PC-9 (cell line): ENCODE measurements around the gene CYS1. TPM values are rescaled to one million over a fixed set of nuclear protein-coding genes. Genes with fewer than 3 reads are reported as not detected.

Source experiments
- BruUV-seq: library from RNA; stranded (reverse); fragments of 400-500 nt; replicated peaks from 2 replicates; lab custom pipeline; 2021; lab: Mats Ljungman, UMichigan
- CTCF ChIA-PET: fragments of 300-600 bp; sonication (Branson Sonifier 250); formaldehyde crosslinking; loops from one replicate; lab custom pipeline; 2022; ENCODE audit warnings: antibody characterized with exemption; lab: Charles Lee
- POLR2A ChIA-PET: fragments of 300-600 bp; sonication (Branson Sonifier 250); formaldehyde crosslinking; loops from one replicate; lab custom pipeline; 2022; ENCODE audit warnings: antibody characterized with exemption; ENCODE audit not compliant: unreplicated experiment; lab: Charles Lee
- DNase-seq, 2 experiments: peaks; one replicate each; pipeline versions ENCODE4 v3.0.0 to v3.0.0-alpha.2; 2015 to 2022; ENCODE audit warnings: mixed read lengths in 1 of 2
- H2AFZ ChIP-seq: fragments of 200-600 bp; sonication (generic); 2 replicates; pipeline ENCODE4 v1.8.1; 2017; ENCODE audit warnings: antibody characterized with exemption
- H3F3A ChIP-seq: fragments of 200-600 bp; sonication (generic); 2 replicates; pipeline ENCODE4 v1.8.1; 2017; ENCODE audit warnings: antibody characterized with exemption, mild to moderate bottlenecking, low read depth; ENCODE audit not compliant: insufficient read depth
- H3K27ac ChIP-seq: fragments of 200-600 bp; sonication (generic); 2 replicates; pipeline ENCODE4 v1.6.1; 2016; ENCODE audit warnings: mixed run types
- H3K27me3 ChIP-seq: fragments of 200-600 bp; sonication (generic); 2 replicates; pipeline ENCODE4 v1.6.1; 2016; ENCODE audit warnings: low read depth, mixed run types; ENCODE audit not compliant: insufficient read depth
- H3K36me3 ChIP-seq: fragments of 200-600 bp; sonication (generic); 2 replicates; pipeline ENCODE4 v1.6.1; 2016; ENCODE audit warnings: low read depth, mixed run types
- H3K4me1 ChIP-seq: fragments of 200-600 bp; sonication (generic); replicated peaks from 2 replicates; pipeline ENCODE4 v1.6.1; 2016; ENCODE audit warnings: mixed run types; ENCODE audit not compliant: insufficient read depth
- H3K4me2 ChIP-seq: fragments of 200-600 bp; sonication (generic); 2 replicates; pipeline ENCODE4 v1.6.1; 2017; ENCODE audit warnings: mixed run types
- H3K4me3 ChIP-seq: fragments of 200-600 bp; sonication (generic); 2 replicates; pipeline ENCODE4 v1.6.1; 2016; ENCODE audit warnings: mixed run types
- H3K79me2 ChIP-seq: fragments of 200-600 bp; sonication (generic); 2 replicates; pipeline ENCODE4 v1.6.1; 2017; ENCODE audit warnings: low read depth, mixed run types
- H3K9me2 ChIP-seq: fragments of 200-600 bp; sonication (generic); 2 replicates; pipeline ENCODE4 v1.8.1; 2017; ENCODE audit warnings: mild to moderate bottlenecking; ENCODE audit not compliant: insufficient read depth
- H3K9me3 ChIP-seq: fragments of 200-600 bp; sonication (generic); 2 replicates; pipeline ENCODE4 v1.8.1; 2016; ENCODE audit warnings: low read depth; ENCODE audit not compliant: insufficient read depth
- H4K20me1 ChIP-seq: fragments of 200-600 bp; sonication (generic); 2 replicates; pipeline ENCODE4 v1.8.1; 2017; ENCODE audit not compliant: insufficient read depth
- EZH2 ChIP-seq: fragments of 200-600 bp; sonication (generic); IDR thresholded peaks from 2 replicates; pipeline ENCODE4 v1.8.0; 2017; ENCODE audit warnings: antibody characterized with exemption, low read depth
- intact Hi-C: fragments of 100-400 bp; cut with micrococcal nuclease; formaldehyde crosslinking; loops from one replicate; pipeline ENCODE4 v1.10.0; 2022; ENCODE audit not compliant: unreplicated experiment
- total RNA-seq: library from RNA; stranded (reverse); gene quantifications from 2 replicates; pipeline ENCODE4 v1.2.3, GENCODE V29; 2021
- TF ChIP-seq, protein P1 (sequence below): fragments of 200-600 bp; sonication (generic); conservative IDR thresholded peaks from 2 replicates; pipeline ENCODE4 v1.6.1; 2017; ENCODE audit warnings: mixed run types, antibody characterized with exemption, mild to moderate bottlenecking, moderate library complexity

CYS1 gene
- total RNA-seq, 1 experiment from 2014 or later = 0.61 TPM

DNA sequence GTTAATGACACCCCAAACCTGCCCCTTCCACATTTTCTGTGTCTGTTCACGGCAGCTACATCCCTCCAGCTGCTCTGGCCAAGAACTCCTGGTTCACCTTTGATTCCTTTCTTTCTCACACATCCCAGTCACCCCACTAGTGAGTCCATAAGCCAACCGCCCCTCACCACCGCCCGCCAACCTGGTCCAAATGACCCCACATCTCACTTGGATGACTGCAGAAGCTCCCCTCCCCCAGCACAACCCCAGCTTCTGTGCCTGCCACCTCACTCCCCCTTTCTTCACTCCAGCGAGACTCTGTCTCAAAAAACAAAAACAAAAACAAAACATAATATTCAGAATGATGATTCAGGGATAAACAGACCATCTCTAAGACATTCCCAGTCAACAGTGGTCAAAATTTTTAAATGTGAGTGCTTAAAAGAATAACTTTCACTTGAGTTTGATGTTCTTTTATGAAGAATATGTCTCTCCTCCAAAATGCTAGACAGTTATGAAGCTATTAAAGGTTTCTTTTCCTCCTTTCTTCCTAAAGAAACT lies 3.2 kb downstream of the CYS1 start:
- BruUV-seq = no TSS peak
- Histone ChIP-seq H2AFZ (no peak overlapping the region), H3K4me1 (peaks cover 5% of the 10 kb centered on the region; the same call in 1 of the 2 replicates), H3K4me2 (no peak overlapping the region), H3K27me3 (peaks cover 31% of the 10 kb centered on the region), H4K20me1 (no peaks in the 10 kb centered on the region), H3K79me2 (no peaks in the 10 kb centered on the region), H3K27ac (no peak overlapping the region), H3K9me3 (no peaks in the 10 kb centered on the region), H3K36me3 (no peaks in the 10 kb centered on the region), H3K9me2 (no peaks in the 10 kb centered on the region), H3K4me3 (no peak overlapping the region), H3F3A (peaks cover 17% of the 10 kb centered on the region)
- no peak for DNase-seq
- ChIA-PET CTCF (interaction anchor here (0.5 kb wide), 1 partner anchor 29 kb away, joined by 9 read pairs; no protein-coding TSS in a partner anchor), POLR2A (no interaction called here)
- TF ChIP-seq, protein P1, sequence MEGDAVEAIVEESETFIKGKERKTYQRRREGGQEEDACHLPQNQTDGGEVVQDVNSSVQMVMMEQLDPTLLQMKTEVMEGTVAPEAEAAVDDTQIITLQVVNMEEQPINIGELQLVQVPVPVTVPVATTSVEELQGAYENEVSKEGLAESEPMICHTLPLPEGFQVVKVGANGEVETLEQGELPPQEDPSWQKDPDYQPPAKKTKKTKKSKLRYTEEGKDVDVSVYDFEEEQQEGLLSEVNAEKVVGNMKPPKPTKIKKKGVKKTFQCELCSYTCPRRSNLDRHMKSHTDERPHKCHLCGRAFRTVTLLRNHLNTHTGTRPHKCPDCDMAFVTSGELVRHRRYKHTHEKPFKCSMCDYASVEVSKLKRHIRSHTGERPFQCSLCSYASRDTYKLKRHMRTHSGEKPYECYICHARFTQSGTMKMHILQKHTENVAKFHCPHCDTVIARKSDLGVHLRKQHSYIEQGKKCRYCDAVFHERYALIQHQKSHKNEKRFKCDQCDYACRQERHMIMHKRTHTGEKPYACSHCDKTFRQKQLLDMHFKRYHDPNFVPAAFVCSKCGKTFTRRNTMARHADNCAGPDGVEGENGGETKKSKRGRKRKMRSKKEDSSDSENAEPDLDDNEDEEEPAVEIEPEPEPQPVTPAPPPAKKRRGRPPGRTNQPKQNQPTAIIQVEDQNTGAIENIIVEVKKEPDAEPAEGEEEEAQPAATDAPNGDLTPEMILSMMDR = no peak
- no peak for TF ChIP-seq EZH2
- intact Hi-C loops = no loop called here

DNA sequence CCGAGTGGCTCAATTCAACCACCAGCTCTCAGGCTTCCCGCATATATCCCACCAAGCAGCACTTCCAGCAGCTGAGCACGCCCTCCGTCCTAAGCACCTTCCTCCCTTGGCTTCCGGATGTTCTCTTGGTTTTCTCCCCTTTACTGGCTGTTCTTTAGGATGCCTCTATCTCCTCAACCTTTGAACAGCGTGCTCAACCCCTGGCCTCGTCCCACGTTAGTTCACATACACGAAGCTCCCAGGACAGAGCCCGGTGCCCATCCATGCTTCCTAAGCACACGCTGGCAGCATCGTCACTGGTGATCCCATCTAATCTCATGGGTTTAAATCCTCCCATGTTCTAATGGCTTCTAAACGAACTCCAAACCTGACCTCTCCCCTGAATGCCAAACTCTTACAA lies 3.7 kb downstream of the CYS1 start:
- H2AFZ ChIP-seq = no peak overlapping the region
- BruUV-seq = no TSS peak
- H3K4me1 ChIP-seq = peaks cover 5% of the 10 kb centered on the region; the same call in 1 of the 2 replicates
- intact Hi-C loops = no loop called here
- DNase-seq = no peak
- POLR2A ChIA-PET = no interaction called here
- no peaks in the 10 kb centered on the region for H3K79me2 ChIP-seq
- H3K4me2 ChIP-seq = no peak overlapping the region
- no peaks in the 10 kb centered on the region for H3K9me3 ChIP-seq
- H3F3A ChIP-seq = peaks cover 17% of the 10 kb centered on the region
- CTCF ChIA-PET = interaction anchor here (0.5 kb wide), 1 partner anchor 28 kb away, joined by 9 read pairs; no protein-coding TSS in a partner anchor
- no peaks in the 10 kb centered on the region for H4K20me1 ChIP-seq
- TF ChIP-seq EZH2 = no peak
- TF ChIP-seq, protein P1 = no peak
- peaks cover 31% of the 10 kb centered on the region for H3K27me3 ChIP-seq
- H3K4me3 ChIP-seq = no peak overlapping the region
- no peaks in the 10 kb centered on the region for H3K9me2 ChIP-seq
- H3K27ac ChIP-seq = no peak overlapping the region
- H3K36me3 ChIP-seq = no peaks in the 10 kb centered on the region

DNA sequence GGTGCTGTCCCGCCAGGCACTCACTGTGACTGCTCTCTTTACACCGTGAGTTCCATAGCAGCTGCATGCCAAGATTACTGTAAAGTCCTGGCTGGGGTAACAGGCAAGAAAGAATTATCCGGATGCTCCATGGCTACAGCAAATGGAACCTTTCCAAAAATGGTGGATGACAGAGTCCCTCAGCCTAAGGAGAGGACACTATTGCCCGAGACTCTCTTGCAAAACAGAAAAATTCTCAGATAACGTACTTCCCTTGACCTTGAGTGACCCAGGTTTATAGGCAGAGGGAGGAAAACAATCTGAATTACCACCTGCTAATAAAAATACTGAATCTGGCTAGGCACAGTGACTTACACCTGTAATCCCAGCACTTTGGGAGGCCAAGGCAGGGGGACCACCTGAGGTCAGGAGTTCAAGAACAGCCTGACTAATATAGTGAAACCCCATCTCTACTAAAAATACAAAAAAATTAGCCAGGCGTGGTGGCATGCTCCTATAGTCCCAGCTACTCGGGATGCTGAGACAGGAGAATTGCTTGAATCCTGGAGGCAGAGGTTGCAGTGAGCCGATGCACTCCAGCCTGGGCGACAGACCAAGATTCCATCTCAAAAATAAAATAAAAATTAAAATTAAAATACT lies 4.5 kb downstream of the CYS1 start:
- Histone ChIP-seq H3K79me2 (no peaks in the 10 kb centered on the region), H3K27ac (no peak overlapping the region), H3K36me3 (no peaks in the 10 kb centered on the region), H3K9me2 (no peaks in the 10 kb centered on the region), H2AFZ (no peak overlapping the region), H3K27me3 (peaks cover 31% of the 10 kb centered on the region), H3K4me1 (peaks cover 5% of the 10 kb centered on the region; the same call in 1 of the 2 replicates), H3K4me3 (no peak overlapping the region), H3K9me3 (no peaks in the 10 kb centered on the region), H3K4me2 (no peak overlapping the region), H3F3A (peaks cover 17% of the 10 kb centered on the region), H4K20me1 (no peaks in the 10 kb centered on the region)
- CTCF ChIA-PET = interaction anchor here (0.7 kb wide), 1 partner anchor 21 kb away, joined by 3 read pairs; no protein-coding TSS in a partner anchor
- POLR2A ChIA-PET = no interaction called here
- no TSS peak for BruUV-seq
- TF ChIP-seq, protein P1 = no peak
- TF ChIP-seq EZH2 = no peak
- intact Hi-C loops = no loop called here
- no peak for DNase-seq
